HG03108 (cell line): Measurements from ENCODE around the gene DNAH6.
"Not testable (repeated sequence)": the region's sequence is repeated elsewhere in the genome, so short reads cannot be mapped to it uniquely, and the experiment has no call there.

Experiments
- ATAC-seq: cut with Tn5 transposase; IDR thresholded peaks from one replicate; pipeline ENCODE4 v1.9.1; 2021; ENCODE audit warnings: moderate library complexity; ENCODE audit not compliant: unreplicated experiment

Gene DNAH6

DNA sequence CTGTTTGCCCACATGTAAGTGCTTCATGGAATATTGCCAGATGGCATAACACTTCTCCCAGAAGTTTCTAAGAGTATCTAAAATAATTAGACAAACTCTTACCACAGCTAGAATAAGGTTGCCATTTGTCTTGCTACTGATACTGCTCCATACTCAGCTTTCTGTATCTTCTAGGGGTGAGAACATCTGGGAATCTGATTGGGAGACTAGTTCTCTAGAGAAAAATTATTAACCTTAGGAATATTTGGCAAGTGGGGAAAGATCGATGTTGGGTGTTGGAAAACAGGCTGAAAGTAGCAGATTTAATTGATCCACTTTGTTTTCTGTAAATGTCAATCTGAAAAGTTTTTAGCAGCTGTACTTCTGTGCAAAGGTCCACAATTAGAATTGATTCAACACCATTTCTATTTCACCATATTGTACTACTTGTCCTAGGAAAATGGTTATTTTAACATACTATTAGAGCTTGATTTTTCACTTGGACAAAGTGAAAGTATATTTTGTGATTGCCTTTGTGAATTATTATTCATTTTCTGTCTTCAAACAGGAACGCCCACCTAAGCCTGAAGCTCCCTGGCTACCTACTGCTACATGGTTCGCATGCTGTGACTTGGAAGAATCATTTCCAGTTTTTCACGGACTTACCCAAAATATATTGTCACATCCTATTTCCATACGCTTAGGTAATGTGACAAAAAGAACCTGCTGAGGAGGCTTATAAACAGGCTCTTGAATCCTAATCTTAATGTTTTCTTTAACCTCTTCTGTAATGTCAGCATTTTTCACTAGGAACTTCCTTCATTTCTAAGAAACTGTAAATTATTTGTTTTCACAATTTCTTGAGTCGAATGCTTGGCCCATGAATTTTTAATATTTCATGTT lies 216.8 kb downstream of the DNAH6 start:
- ATAC-seq: no peak

GRCh38 chr2:84735389-84735788 lies 219.1 kb downstream of the DNAH6 start:
- no peak for ATAC-seq

DNA sequence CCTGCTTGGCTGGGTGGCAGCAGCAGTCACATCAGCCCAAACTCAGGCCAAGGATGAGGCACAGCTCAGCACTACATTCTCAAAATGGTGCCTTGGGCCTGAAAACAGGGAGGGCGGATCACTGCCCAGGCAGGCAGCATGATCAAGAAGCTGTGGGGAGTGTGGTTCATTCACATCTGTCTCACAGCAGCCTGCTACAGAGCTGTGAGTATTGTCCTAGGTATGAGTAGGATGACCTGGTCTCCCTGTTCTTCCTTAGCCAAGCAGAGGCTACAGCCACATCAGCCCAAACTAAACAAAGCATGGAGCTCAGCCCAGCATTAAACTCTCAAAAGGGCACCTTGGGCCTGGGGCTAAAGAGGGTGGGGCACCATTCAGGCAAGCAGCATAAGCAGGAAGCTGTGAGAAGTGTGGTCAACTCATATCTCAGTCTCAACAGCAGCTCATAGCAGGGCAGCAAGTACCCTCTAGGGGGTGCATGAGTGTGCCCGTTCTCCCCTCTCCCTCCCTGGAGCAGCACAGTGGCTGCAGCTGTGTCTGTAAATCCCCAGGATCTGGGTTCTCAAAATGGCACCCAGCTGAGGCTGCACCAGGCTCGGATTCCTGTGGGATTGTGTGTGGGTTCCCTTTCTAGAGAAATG lies 225.0 kb downstream of the DNAH6 start:
- ATAC-seq: peak; percentile 80

- no peak for ATAC-seq
These were observed 232.0 kb downstream of the DNAH6 start for GRCh38 chr2:84748341-84748740.

- no peak for ATAC-seq
These were observed 233.1 kb downstream of the DNAH6 start for GRCh38 chr2:84749442-84749841.

GRCh38 chr2:84755096-84755495 lies 238.8 kb downstream of the DNAH6 start:
- ATAC-seq: no peak

DNA sequence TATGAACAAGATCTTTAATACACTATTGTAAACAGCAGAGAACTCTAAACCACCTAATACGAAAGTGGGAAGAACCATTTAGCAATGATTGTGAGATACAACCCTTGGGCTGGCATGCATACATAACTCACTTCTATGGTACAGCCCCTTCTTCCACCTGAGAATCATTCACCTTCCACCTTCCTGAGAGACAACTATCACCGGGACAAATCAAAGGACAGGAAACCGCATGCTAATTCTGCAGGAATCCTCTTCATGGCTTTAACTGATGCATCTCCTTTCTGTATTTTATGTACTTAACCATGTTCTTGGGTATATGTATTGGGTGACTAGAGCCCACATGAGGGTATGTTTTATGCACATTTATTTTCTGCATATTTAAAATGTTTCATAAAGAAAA lies 241.3 kb downstream of the DNAH6 start:
- no peak for ATAC-seq

GRCh38 chr2:84766791-84767190 lies 250.5 kb downstream of the DNAH6 start:
- ATAC-seq: no peak

GRCh38 chr2:84768840-84769239 lies 252.5 kb downstream of the DNAH6 start:
- ATAC-seq: no peak

DNA sequence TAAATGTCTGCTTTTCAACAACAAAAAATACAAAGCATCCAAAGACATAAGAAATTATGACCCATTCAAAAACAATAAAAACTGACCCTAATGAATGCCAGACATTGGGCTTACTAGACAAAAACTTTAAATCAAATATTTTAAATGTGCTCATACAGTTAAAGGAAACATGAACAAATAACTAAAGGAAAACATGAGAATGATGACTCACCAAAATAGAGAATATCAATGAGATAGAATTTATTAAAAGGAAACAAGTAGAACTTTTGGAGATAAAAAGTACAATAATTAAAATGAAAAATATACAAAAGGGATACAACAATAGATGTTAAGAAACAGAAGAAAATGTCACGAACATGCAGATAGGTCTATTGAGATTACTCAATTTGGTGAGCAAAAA lies 254.0 kb downstream of the DNAH6 start:
- ATAC-seq: no peak

DNA sequence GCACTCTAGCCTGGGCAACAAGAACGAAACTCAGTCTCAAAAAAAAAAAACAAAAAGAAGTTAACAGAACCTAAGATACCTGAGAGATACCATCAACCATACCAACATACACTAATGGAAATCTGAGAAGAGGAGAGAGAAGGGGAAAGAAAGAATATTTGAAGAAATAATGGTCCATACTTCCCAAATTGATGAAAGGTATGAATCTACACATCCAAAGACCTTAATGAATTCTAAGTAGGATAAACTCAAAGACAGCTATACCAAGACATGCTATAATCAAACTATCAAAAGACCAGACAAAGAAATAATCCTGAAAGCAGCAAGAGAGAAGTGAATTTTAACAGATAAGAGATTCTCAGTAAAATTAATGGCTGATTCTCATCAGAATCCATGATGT lies 255.0 kb downstream of the DNAH6 start:
- ATAC-seq: no peak

DNA sequence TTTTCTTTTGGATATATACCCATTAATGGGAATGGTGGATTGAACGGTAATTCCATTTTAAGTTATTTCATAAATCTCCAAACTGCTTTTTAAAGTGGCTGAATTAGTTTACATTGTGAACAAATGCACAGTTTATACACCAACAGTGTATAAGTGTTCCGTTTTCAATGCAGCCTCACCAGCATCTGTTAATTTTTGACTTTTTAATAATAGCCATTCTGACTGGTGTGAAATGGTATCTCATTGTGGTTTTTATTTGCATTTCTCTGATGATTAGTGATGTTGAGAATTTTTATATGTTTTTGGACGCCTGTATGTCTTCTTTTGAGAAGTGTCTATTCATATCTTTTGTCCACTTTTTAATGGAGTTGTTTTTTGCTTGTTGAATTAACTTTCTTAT lies 257.3 kb downstream of the DNAH6 start:
- ATAC-seq: not testable (repeated sequence)

DNA sequence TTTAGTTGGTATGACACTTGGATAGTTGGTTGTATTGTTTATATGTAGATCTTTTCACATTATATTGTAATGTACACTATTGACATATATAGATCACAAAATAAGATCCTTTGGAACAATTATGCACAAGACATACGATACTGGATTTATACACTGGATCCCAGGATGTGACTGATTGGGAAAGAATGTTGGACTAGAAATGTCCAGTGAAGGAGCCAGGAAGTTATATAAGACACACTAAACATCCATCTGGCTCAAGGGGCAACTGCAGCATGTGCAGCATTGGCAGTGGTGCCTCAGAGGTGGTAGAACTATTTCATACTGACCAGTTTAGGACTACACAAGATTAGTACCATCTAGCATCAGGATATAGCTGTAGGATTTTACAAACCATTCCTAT lies 259.7 kb downstream of the DNAH6 start:
- no peak for ATAC-seq

- no peak for ATAC-seq
These were observed 262.8 kb downstream of the DNAH6 start for GRCh38 chr2:84778911-84779690.

GRCh38 chr2:84779781-84780180 lies 263.5 kb downstream of the DNAH6 start:
- no peak for ATAC-seq

GRCh38 chr2:84781942-84782716 lies 265.8 kb downstream of the DNAH6 start:
- ATAC-seq: no peak

GRCh38 chr2:84782717-84783442 lies 266.6 kb downstream of the DNAH6 start:
- no peak for ATAC-seq

GRCh38 chr2:84785950-84786349 lies 269.7 kb downstream of the DNAH6 start:
- no peak for ATAC-seq

- no peak for ATAC-seq
These were observed 270.3 kb downstream of the DNAH6 start for GRCh38 chr2:84786601-84787000.

GRCh38 chr2:84788027-84788426 lies 271.7 kb downstream of the DNAH6 start:
- no peak for ATAC-seq
